22Rv1 (cell line): ENCODE measurements around the gene SETBP1.

ENCODE experiments used
- ZFX ChIP-seq: fragments of 450-650 bp; IDR thresholded peaks from 2 replicates; pipeline ENCODE4 v1.6.1; 2017; ENCODE audit warnings: antibody characterized with exemption, borderline replicate concordance
- TF ChIP-seq, protein P1 (sequence below): fragments of 450-650 bp; IDR thresholded peaks from 2 replicates; pipeline ENCODE4 v1.5.1; 2017; ENCODE audit warnings: mild to moderate bottlenecking

- TF ChIP-seq, protein P1, sequence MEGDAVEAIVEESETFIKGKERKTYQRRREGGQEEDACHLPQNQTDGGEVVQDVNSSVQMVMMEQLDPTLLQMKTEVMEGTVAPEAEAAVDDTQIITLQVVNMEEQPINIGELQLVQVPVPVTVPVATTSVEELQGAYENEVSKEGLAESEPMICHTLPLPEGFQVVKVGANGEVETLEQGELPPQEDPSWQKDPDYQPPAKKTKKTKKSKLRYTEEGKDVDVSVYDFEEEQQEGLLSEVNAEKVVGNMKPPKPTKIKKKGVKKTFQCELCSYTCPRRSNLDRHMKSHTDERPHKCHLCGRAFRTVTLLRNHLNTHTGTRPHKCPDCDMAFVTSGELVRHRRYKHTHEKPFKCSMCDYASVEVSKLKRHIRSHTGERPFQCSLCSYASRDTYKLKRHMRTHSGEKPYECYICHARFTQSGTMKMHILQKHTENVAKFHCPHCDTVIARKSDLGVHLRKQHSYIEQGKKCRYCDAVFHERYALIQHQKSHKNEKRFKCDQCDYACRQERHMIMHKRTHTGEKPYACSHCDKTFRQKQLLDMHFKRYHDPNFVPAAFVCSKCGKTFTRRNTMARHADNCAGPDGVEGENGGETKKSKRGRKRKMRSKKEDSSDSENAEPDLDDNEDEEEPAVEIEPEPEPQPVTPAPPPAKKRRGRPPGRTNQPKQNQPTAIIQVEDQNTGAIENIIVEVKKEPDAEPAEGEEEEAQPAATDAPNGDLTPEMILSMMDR, result no peak
- TF ChIP-seq ZFX, result no peak
Observed at GRCh38 chr18:44946529-44947113, 265.9 kb downstream of the SETBP1 start.
